Lower leg skin (tissue), 3 donors: ENCODE data around the gene TACR1.

Experiments used
- POLR2A ChIP-seq, 2 donors: fragments of 450-650 bp; IDR thresholded peaks; one replicate each; pipeline ENCODE4 v1.6.1; 2016 to 2017; ENCODE audit warnings: antibody characterized with exemption in 2 of 2, mild to moderate bottlenecking in 1 of 2, moderate library complexity in 1 of 2
- TF ChIP-seq, protein P1 (sequence below), 3 donors: fragments of 450-650 bp; IDR thresholded peaks; one replicate each; pipeline ENCODE4 v1.5.1; 2016; ENCODE audit warnings: antibody characterized with exemption in 3 of 3, mild to moderate bottlenecking in 3 of 3, moderate library complexity in 2 of 3

- TF ChIP-seq POLR2A (IDR thresholded peaks at IDR 0.05) = no peak
- TF ChIP-seq, protein P1, sequence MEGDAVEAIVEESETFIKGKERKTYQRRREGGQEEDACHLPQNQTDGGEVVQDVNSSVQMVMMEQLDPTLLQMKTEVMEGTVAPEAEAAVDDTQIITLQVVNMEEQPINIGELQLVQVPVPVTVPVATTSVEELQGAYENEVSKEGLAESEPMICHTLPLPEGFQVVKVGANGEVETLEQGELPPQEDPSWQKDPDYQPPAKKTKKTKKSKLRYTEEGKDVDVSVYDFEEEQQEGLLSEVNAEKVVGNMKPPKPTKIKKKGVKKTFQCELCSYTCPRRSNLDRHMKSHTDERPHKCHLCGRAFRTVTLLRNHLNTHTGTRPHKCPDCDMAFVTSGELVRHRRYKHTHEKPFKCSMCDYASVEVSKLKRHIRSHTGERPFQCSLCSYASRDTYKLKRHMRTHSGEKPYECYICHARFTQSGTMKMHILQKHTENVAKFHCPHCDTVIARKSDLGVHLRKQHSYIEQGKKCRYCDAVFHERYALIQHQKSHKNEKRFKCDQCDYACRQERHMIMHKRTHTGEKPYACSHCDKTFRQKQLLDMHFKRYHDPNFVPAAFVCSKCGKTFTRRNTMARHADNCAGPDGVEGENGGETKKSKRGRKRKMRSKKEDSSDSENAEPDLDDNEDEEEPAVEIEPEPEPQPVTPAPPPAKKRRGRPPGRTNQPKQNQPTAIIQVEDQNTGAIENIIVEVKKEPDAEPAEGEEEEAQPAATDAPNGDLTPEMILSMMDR (IDR thresholded peaks at IDR 0.05) = no peak
These were observed 181.2 kb downstream of the TACR1 start for GRCh38 chr2:75018162-75018561.
